ENCODE results near the gene DNM3.

DNM3 gene

DNA sequence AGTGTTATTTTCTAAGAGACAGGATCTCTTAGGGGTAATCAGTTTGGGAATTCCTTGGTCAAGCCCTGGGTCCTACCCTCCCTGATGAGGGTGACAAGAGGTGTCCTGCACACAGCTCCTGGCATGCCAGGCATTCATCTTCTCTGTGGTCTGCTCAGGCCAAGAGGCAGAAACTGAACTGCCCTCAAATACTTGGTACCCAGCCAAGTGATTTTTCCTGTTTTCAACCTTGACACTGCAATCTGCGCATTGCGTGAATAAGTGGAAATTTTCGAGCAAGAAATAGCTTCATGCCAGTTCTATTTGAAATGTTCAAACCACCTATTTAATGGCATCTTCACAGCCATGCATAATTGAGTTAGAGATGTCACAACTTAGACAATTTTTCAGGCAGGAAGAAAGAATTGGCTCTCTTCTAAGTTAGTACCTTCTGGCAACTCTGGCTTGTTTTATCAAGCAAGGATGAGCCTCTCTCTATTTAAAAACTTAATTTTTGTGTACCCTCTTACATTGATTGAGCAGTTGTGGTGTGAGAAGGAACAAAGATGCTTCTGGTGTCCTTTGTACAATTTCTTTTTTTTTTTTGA, 27.0 kb downstream of the DNM3 start:
- no peak for DNase-seq (ENCODE audit: low read depth in 2 of 3, low spot score in 2 of 3)

DNA sequence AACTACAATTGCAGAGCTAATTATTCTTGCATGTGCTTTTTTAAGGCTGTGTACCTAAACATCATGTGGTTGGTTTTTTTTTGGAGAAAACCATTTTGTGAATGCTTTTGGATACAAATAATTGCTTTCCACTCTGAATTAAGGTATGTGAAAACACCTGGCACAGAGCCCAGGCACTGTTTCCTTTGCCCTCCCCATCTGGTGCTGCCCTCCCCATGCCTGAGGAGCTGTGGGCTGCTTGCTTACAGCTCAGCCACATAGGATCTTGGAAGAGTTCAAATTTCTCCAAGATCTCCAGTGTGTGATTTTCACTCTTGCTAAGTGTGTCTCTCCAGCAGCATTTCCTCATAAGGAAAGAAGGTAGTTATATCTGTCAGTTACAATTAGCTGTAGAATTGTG, 27.8 kb downstream of the DNM3 start:
- no peak for DNase-seq (ENCODE audit: low read depth in 2 of 3, low spot score in 2 of 3)

DNA sequence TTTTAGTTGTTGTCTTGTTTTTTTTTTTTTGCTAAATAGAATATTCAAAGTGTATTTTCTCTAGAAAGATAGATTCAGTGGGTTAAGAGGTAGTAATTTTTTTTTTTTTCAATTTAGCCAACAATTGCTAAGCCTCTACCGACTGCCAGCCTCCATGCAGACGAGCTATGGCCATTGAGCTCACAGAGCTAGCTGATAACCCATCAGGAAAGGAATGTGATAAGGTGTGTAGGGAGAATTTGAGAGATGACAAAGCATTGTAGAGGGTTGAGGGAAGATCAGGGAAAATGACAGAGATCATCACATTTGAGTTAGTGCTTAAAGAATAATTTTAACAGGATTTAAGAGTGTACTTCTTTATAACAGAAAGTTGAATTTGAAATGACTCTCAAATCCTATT, 30.6 kb downstream of the DNM3 start:
- DNase-seq (ENCODE audit: low read depth in 2 of 3, low spot score in 2 of 3): no peak

DNA sequence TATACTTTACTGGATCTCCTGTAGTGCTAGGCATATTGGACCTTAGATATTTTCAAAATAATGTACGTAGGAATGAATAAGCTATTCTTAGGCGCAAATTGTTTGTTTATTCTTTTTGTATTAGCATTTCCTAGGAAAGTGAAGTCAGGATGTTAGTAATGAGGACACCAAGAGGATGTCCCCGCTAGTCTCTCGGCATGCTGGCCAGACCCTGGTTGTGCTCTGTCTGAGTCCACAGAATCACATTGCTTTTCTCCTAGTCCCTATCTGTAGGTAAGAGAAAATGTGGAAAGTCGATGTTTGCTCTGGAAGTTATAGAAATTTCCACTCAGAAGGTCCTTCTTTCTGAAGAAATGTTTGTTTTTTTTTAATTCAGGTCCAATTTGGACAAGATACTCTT, 31.1 kb downstream of the DNM3 start:
- DNase-seq (ENCODE audit: low read depth in 2 of 3, low spot score in 2 of 3): no peak

DNA sequence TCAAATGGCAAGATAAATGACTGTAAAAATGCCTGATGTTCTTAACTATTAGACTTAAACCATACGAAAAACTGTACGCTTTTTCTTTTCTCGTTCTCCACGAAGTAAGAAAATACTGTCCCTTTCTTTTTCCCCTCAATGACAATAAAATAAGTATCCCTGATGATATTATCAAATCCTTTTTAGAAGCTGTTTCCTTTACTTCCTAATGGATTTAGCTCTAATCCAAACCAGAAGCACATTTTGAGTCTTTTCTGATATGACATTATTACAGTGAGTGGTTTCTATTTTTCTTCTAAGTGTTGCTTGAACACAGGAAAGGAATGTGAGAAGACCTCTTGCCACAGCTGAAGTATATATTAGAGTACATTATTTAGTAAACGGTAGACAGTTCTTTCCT, 32.4 kb downstream of the DNM3 start:
- DNase-seq (ENCODE audit: low read depth in 2 of 3, low spot score in 2 of 3): no peak

DNA sequence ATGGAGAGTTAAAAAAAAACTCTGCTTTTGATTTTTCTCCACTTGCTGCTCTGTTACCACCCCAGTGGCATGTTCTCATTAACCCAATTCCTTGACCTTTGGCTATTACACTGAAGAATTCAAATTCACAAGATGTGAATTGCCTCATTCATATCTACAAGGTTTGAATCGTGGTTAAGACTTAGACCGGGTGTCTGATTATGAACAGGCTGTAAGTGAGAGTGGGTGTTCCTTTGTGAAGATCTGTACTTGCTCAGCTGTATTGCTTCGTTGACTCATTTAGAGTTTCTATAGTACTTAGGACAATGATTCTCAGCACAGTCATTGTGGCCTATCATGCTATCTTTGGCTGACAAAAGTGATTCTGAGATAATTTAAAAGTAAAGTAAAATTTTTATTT, 36.4 kb downstream of the DNM3 start:
- DNase-seq (ENCODE audit: low read depth in 2 of 3, low spot score in 2 of 3): no peak

DNA sequence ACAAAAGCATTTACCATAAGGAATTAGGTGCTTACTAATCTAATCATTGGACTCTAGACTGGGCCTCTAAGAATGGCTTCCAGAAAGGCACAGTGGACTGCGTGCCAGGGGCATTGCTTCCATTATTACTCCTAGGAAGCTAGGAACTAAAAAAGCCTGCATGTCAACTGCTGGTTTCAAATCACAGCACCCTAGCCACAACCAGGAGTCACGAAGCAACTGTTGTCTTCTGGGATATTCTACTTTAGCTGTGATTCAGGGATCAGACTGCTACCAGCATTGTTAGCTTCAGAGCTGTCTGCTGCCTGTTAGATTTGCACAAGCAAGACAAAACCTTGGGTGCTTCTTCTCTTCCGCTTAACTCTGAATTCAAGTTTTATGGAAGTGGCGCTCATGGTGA, 38.3 kb downstream of the DNM3 start:
- no peak for DNase-seq (ENCODE audit: low read depth in 2 of 3, low spot score in 2 of 3)

DNA sequence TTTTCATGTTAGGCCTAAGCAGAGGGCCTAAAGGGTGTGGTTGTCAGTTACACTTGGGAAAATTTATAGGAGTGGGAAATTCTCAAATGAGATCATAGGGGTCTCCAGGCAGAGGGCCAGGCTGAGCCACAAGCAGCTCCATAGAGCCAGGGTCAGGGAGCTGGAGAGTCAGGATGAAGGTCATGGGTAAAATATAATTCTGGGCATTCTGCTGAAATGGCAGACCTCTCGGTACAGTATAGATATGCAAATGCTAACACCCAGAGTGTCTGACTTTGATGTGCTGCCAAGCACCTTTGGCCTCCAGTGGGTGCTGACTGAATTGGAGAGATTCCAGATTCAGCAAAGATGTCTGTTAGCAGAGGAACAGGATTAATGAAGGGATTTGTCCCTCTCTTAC, 40.1 kb downstream of the DNM3 start:
- no peak for DNase-seq (ENCODE audit: low read depth in 2 of 3, low spot score in 2 of 3)

DNA sequence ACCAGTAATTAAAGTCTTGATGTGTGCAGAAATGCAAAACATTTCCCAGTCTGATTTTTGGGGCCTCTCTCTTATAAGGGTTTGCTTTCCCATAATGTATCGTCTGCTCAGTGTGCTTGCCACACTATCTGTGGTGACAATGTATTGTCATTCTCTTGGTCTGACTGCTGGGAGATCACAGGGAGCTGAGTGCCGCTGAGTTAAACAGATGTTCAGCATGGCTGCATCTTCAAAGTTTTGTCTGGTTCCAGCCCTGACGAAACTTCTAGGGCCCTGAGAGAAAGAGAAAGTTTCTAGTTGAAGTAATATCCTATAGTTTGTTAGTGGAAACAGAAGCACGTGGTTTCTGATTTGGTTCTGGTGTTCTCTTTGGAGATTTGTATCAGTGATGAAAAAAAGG, 42.6 kb downstream of the DNM3 start:
- no peak for DNase-seq (ENCODE audit: low read depth in 2 of 3, low spot score in 2 of 3)

DNA sequence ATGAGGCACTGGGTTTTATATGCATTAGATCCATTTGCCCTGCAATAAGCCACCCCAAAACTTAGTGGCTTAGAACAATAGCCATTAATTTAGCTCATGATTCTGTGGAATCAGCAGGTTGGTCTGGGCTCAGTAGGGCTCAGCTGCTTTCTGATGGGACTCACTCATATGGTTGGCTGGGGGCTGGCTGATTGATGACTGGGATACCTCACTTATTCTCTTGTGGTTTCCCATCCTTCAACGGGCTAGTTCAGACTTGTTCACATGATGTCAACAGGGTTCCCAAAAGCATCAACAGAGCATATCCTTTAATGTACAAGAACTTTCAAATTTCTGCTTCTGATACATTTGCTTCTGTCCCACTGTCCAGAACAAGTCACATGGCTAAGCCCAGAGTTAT, 43.2 kb downstream of the DNM3 start:
- DNase-seq (ENCODE audit: low read depth in 2 of 3, low spot score in 2 of 3): no peak

DNA sequence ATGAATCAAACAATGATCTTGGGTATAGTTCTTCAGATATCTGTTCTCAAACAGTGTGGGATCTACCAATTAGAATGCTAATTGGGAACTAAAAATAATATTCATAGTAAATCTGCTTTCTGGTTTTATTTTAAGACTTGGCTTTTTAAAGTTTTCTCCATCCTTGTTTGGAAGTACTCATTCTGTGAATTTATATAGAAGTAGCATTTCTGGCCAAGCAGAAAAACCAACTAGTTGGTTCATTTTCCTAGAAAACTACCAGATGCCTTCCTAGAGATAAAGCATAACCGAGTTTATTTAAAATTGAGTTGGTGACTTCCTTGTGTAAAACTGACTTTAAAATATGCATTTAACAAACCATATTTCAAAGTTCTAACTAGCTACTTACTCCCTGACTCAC, 48.8 kb downstream of the DNM3 start:
- no peak for DNase-seq (ENCODE audit: low read depth in 2 of 3, low spot score in 2 of 3)

DNA sequence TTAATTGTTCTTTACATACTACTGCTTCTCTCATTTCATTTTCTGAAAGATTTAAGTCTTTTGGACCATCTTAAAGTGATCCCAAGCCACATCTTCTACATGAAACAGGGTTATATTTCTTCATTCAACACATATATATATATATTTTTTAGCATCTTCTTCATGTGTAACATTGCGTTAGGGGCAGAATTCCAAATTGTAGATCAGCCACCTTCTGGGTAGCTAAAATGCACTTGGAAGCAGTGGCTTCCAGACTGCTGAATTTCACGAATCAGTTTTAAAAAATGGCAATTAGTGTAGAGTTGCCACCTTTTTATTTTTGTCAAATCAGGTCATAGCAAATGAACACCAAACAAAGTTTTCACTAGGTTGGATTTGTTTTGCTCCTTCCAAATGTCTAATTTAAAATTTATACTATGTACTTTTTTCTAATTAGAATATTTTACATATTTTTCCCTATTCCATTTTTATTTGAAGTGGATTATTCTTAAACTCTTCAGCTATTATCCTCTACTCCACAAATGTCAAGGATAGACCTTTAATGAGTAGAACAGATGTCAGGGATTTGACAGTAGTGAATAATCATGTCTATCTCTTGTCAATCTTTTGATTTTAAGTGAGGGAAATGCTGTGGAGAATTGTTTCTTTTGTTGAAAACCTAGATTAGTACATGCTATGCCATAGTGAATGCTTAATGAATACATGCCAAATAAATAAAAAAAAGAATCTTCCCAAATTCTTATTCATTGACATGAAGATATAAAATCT, 55.8 kb downstream of the DNM3 start:
- no peak for DNase-seq (ENCODE audit: low read depth in 2 of 3, low spot score in 2 of 3)

DNA sequence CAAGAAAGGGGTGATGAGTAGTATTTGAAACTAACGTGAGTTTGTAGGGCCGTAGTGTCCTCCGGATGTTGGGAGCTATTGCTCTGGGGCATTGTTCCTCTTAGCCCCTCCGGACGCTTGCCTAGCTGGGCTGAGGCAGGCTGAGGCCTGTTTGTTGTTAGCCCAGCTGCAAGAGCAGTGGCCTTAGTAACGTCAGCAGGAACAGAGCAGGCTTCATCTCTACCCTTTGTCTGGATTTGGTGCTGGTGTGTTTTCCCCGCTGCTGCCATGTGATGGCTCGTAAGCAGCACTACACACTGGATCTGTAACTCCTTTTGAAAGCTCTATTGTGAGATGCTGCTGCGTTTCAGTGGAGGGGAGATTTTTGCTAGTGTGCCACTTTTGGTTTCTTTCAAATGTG, 57.6 kb downstream of the DNM3 start:
- DNase-seq (ENCODE audit: low read depth in 2 of 3, low spot score in 2 of 3): no peak

DNA sequence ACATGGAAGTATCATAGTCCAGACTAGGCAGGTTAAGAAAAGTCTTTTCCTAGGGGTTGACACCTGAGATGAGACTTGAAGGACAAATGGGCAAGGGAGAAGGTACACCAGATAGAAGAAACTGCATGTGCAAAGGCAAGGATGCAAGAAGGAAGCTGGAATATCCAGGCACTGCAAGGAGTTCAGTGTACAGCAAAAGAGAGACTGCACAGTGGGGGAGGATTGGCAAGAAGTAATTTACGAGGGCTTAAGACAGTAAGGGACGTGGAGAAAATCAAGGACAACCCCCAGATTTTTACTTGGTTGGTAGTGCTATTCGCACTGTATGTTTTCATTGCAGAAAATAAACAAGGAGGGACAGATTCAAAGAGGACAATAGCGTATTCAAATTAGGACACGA, 58.5 kb downstream of the DNM3 start:
- DNase-seq (ENCODE audit: low read depth in 2 of 3, low spot score in 2 of 3): no peak

DNA sequence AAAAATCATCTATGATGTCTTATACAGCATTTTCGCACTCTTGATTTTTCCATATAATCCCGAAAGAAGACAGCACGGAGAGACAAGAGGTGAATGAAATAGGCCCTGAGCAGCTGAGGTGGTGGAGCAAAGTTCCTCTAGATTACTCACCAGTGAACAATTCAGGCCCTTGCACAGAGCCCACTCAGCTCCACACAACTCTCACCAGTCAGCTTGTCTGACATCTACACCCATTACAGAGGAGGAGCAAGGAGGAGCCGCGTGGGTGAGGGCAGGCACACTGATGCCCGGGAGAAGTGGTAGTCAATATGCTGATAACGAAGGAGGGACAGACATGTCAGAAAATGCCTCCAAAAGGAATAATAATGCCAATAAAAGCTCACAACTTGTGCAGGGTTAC, 59.9 kb downstream of the DNM3 start:
- no peak for DNase-seq (ENCODE audit: low read depth in 2 of 3, low spot score in 2 of 3)

DNA sequence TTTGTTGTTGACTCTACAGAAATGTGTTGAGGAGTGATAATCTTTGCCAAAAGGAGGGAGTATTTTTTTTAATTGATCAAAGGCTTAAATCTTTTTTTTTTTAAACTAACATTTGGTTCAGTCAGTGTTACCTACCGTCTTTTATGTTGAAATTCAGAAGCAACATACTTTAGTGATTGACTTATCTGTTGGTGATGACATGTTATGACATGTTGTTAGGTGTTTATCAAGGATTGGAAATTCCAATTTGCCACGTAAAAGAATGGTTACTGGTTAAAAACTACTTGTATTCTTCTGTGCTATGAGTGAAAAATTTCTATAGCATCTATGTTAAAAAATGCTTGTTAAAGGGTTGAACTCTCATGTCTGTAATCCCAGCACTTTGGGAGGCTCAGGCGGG, 61.2 kb downstream of the DNM3 start:
- DNase-seq (ENCODE audit: low read depth in 2 of 3, low spot score in 2 of 3): no peak

DNA sequence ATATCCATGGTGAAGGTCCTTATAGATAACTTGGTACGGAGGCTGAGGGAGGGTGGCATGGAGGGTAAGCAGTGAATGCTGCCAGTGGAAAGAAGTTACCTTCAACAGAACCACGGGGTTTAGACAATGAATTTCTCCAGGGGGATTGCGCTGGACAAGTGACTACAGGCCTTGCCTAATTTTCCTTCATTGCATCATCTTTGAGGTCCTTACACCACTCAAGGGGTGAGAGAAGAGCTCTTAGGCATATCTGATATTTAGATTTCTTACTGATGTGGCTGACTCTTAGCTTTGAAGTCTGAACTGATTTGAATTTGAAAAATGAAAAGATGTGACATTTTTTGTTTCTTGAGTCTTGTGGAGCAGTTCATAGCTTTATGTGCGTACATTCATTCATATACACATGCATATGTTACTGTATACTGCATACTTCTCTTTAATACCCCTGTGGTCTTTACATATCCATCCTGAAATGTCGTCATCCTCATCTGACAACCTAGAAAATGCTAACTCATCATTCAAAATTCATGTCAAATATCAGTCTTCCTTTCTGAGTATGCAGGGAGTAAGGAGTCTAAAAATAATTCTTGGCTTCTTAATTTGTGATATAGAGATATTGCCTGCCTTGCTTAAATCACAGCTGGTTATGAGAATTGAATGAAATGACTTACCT, 63.6 kb downstream of the DNM3 start:
- DNase-seq (ENCODE audit: low read depth in 2 of 3, low spot score in 2 of 3): no peak

DNA sequence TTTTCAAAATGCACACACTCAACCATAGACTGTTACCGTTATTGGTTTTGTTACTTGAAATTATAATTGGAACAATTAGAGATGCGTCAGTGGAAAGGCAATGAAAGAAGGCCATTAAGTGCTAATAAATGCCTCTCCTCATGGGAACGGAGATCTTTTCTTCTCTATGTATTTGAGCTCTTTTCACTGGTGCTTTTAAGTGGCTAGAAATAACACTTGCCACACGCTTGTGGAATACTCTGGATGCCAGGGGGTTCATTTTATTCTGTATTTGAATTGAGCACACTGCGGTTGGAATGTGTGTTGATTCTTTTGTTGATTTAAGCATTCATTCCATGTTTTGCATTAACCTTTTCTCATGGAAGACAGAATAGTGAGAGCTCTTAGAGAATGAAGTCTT, 68.4 kb downstream of the DNM3 start:
- no peak for DNase-seq (ENCODE audit: low read depth in 2 of 3, low spot score in 2 of 3)

DNA sequence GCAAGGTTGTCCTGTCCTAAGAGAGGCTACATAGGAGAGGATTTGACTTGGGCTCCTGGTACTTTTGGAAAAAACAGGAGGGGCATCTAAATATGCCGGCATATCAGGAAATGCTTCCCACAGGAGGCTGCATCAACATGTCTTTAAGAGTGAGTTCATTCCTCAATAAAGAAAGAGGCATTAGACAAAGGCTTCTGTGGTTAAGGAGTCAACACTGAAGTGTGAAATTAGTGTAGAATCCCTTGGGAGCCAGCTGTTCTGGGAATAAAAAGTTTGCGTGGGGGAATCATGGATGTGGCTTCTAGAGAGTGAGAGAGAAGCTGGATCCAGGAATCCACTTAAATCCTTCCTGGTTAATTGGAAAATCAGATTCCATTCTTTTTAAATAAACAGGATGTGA, 69.5 kb downstream of the DNM3 start:
- no peak for DNase-seq (ENCODE audit: low read depth in 2 of 3, low spot score in 2 of 3)

DNA sequence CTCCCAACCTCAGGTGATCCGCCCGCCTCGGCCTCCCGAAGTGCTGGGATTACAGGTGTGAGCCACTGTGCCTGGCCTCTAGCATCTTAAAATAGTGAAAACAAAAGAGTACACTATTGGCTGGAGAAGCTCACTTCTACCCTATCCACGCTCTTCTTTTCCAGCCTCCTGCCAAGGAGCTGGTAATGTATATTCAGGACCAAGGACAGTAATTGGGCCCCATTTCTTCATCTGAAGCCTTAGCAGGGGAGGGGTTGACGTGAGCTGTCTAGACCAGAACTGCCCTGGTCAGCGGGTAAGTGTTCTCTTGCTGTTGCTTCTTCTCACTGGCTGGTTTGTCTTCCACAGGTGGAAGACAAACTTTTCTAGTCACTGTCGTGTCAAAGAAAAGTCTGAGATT, 70.2 kb downstream of the DNM3 start:
- no peak for DNase-seq (ENCODE audit: low read depth in 2 of 3, low spot score in 2 of 3)

DNA sequence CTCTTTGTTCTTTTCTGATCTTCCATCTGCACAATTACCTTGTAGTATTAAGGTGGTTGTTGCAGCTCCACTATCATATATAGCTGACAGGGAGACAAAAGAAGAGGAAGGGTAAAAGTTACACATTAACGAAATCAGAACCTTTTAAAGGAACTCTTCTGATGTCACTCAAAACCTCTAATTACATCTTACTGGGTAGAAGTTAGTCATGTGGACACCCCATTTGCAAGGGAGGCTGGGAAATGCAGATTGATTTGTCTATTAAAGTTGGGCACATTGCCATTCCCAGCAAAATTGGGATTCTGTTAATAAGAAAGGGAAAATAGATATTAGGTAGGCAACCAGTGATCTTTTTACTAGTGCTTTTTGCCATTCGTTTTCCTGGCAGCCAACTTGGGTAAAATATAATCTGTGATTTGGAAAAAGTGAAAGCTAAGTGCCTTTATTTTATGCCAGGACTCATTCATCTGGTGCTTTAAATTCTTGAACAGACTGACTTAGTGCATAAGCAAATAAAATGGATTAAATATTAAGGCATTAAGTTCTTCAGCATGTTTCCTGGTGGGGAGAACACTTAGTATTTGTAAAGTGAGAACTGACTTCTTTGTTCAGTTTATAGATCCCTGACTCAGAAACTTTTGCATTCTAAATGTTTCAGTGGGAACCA, 71.3 kb downstream of the DNM3 start:
- no peak for DNase-seq (ENCODE audit: low read depth in 2 of 3, low spot score in 2 of 3)

DNA sequence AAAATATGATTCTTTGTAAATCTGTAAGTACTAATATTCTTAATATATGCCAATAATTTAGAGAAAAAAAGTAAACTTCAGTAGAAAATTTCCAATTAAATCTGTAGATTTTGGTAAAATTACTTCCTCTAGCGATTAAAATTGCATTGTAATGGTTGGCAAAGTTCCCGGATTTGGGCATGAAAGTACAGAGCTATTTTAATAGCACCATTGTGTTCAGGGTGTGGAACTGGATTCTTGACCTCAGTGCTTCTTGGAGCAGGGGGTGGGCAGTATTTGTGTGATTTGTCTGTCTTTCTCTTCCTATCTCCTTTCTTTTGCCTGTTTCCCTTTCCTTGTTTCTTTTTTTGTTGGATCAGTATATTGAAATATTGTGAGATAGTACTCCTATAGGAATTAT, 72.1 kb downstream of the DNM3 start:
- DNase-seq (ENCODE audit: low read depth in 2 of 3, low spot score in 2 of 3): no peak
